ENCODE results near the gene VWA3B. TPM values are rescaled to one million over a fixed set of nuclear protein-coding genes. Genes with fewer than 3 reads are reported as not detected.

VWA3B gene
- total and polyA plus RNA-seq, 2 donors from 2014 or later, result 0.35 TPM; not detected in 1

DNA sequence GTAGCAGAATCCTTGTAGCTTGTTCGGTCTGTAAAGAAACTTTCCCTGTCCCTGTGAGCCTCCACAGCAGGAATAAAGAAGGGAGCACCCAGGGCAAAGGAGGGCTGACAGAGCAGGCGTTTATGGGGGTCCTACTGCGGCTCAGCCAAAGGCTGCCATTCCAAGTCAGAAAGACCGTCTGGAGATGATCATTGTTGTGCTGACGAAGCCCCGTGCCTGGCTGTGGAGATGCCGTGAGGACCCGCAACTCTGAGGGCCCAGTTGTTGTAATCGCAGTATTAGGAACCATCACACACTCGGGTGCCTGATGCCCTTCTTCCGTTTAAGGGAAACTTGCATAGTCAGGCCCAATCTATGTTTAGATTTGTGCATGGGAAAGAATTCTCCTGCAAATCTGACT is 16.9 kb upstream of the VWA3B start:
- TF ChIP-seq, protein P1, sequence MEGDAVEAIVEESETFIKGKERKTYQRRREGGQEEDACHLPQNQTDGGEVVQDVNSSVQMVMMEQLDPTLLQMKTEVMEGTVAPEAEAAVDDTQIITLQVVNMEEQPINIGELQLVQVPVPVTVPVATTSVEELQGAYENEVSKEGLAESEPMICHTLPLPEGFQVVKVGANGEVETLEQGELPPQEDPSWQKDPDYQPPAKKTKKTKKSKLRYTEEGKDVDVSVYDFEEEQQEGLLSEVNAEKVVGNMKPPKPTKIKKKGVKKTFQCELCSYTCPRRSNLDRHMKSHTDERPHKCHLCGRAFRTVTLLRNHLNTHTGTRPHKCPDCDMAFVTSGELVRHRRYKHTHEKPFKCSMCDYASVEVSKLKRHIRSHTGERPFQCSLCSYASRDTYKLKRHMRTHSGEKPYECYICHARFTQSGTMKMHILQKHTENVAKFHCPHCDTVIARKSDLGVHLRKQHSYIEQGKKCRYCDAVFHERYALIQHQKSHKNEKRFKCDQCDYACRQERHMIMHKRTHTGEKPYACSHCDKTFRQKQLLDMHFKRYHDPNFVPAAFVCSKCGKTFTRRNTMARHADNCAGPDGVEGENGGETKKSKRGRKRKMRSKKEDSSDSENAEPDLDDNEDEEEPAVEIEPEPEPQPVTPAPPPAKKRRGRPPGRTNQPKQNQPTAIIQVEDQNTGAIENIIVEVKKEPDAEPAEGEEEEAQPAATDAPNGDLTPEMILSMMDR (IDR thresholded peaks at IDR 0.05; ENCODE audit: borderline replicate concordance, extremely low read depth, insufficient read depth), result no peak
- H3K4me1 ChIP-seq (ENCODE audit: control insufficient read depth in 2 of 3, insufficient read depth in 2 of 3, low read depth in 1 of 3, low read length in 3 of 3), result no peaks in the 10 kb centered on the region
- no peaks in the 10 kb centered on the region for H3K27me3 ChIP-seq (ENCODE audit: control insufficient read depth, insufficient read depth, low read length)
- H3K27ac ChIP-seq (ENCODE audit: low read depth in 2 of 2, low read length in 2 of 2), result no peak overlapping the region
- no peaks in the 10 kb centered on the region for H3K36me3 ChIP-seq (ENCODE audit: control insufficient read depth in 2 of 3, insufficient read depth in 3 of 3, low read length in 3 of 3)
- intact Hi-C loops (cut with DNase I), result no loop called here
- FAIRE-seq (no peak), DNase-seq (no peak)
- no peaks in the 10 kb centered on the region for H3K9me3 ChIP-seq (ENCODE audit: control insufficient read depth in 2 of 3, insufficient read depth in 1 of 3, low read length in 3 of 3)
- H3K9ac ChIP-seq (ENCODE audit: low read length in 3 of 3), result no peak overlapping the region
- H3K4me3 ChIP-seq (ENCODE audit: low read length in 3 of 3), result no peak overlapping the region

DNA sequence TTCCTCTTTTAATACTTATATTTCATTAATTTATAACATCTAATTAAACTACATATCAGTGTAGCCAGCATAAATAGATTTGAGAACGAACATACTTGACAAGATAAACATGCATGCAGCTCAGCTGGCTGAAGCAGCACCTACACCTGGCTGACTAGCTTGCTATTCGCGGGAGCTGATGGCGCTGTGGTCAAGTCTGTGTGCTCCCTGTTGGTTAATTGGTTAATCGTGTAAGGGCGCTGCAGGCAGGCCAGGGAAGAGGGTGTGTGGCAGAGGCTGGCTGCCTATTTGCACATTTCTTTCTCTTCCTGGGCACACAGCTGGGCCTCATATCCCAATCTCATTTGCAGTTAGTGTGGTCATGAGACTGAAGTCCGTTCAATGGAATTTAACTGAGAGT is 14.5 kb upstream of the VWA3B start:
- TF ChIP-seq, protein P1 (IDR thresholded peaks at IDR 0.05; ENCODE audit: borderline replicate concordance, extremely low read depth, insufficient read depth), result no peak
- no peaks in the 10 kb centered on the region for H3K27me3 ChIP-seq (ENCODE audit: control insufficient read depth, insufficient read depth, low read length)
- H3K4me3 ChIP-seq (ENCODE audit: low read length in 3 of 3), result no peak overlapping the region
- no peak for DNase-seq
- H3K4me1 ChIP-seq (ENCODE audit: control insufficient read depth in 2 of 3, insufficient read depth in 2 of 3, low read depth in 1 of 3, low read length in 3 of 3), result no peaks in the 10 kb centered on the region
- no peak for FAIRE-seq
- no peaks in the 10 kb centered on the region for H3K9me3 ChIP-seq (ENCODE audit: control insufficient read depth in 2 of 3, insufficient read depth in 1 of 3, low read length in 3 of 3)
- intact Hi-C loops (cut with DNase I), result no loop called here
- no peak overlapping the region for H3K27ac ChIP-seq (ENCODE audit: low read depth in 2 of 2, low read length in 2 of 2)
- no peak overlapping the region for H3K9ac ChIP-seq (ENCODE audit: low read length in 3 of 3)
- no peaks in the 10 kb centered on the region for H3K36me3 ChIP-seq (ENCODE audit: control insufficient read depth in 2 of 3, insufficient read depth in 3 of 3, low read length in 3 of 3)

DNA sequence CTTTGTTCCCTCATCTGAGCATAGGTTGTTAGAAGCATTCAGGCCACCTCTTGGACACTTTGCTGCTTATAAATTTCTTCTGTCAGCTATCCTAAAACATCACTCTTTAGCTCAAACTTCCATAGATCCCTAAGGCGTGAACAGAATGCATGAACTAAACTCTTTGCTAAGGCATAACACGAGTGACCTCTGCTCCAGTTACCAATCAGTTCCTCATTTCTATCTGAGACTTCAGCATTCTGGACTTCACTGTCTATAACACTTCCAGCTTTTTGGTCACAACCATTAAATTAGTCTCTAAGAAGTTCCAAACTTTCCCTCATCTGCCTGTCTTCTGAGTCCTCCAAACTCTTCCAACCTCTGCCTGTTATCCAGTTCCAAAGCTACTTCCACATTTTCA is 8.3 kb upstream of the VWA3B start:
- Histone ChIP-seq H3K9ac (ENCODE audit: low read length in 3 of 3) (no peak overlapping the region), H3K4me1 (ENCODE audit: control insufficient read depth in 2 of 3, insufficient read depth in 2 of 3, low read depth in 1 of 3, low read length in 3 of 3) (no peaks in the 10 kb centered on the region), H3K27ac (ENCODE audit: low read depth in 2 of 2, low read length in 2 of 2) (no peak overlapping the region), H3K4me3 (ENCODE audit: low read length in 3 of 3) (no peak overlapping the region), H3K9me3 (ENCODE audit: control insufficient read depth in 2 of 3, insufficient read depth in 1 of 3, low read length in 3 of 3) (peaks cover 0 to 10% (median 2%) of the 10 kb centered on the region in 3 donors), H3K27me3 (ENCODE audit: control insufficient read depth, insufficient read depth, low read length) (no peaks in the 10 kb centered on the region), H3K36me3 (ENCODE audit: control insufficient read depth in 2 of 3, insufficient read depth in 3 of 3, low read length in 3 of 3) (no peaks in the 10 kb centered on the region)
- intact Hi-C loops (cut with DNase I), result no loop called here
- TF ChIP-seq, protein P1 (IDR thresholded peaks at IDR 0.05; ENCODE audit: borderline replicate concordance, extremely low read depth, insufficient read depth), result no peak
- DNase-seq (no peak), FAIRE-seq (no peak)

Data from kidney (tissue), 14 donors.